Brain microvascular endothelial cell (primary cell): ENCODE results near the gene TNFRSF14.

Experiments used
- DNase-seq: peaks from one replicate; pipeline ENCODE4 v3.0.0-alpha.2; 2020
- H3K27ac ChIP-seq: fragments of 250-450 bp; sonication (Bioruptor Pico); 2 replicates; pipeline ENCODE4 v1.5.1; 2020; ENCODE audit warnings: mild to moderate bottlenecking, moderate library complexity
- H3K27me3 ChIP-seq: fragments of 250-450 bp; sonication (Bioruptor Pico); replicated peaks from 2 replicates; pipeline ENCODE4 v1.5.1; 2020; ENCODE audit warnings: mild to moderate bottlenecking
- H3K36me3 ChIP-seq: fragments of 250-450 bp; sonication (Bioruptor Pico); replicated peaks from 2 replicates; pipeline ENCODE4 v1.5.1; 2020; ENCODE audit warnings: mild to moderate bottlenecking
- H3K4me3 ChIP-seq: 2 replicates; pipeline ENCODE4 v1.5.1; 2011; ENCODE audit warnings: low read depth, mild to moderate bottlenecking, control low read depth, low read length, moderate library complexity
- CTCF ChIP-seq: IDR thresholded peaks from 2 replicates; pipeline ENCODE4 v1.5.1; 2011; ENCODE audit warnings: low read depth, mild to moderate bottlenecking, moderate library complexity, low read length, control low read depth, inconsistent platforms; ENCODE audit errors: missing control alignments
- in situ Hi-C: cut with HindIII; loops from 2 replicates; pipeline ENCODE4 v1.10.0; 2017; ENCODE audit warnings: low sequenced_read_pairs, low pct_ligation_motif_present

TNFRSF14 gene

GRCh38 chr1:2556678-2557481 lies 709 bp downstream of the TNFRSF14 start:
- Histone ChIP-seq H3K4me3 (peak overlapping the region; percentile 57), H3K36me3 (no peaks in the 10 kb centered on the region), H3K27ac (peak overlapping the region; percentile 11), H3K27me3 (no peaks in the 10 kb centered on the region)
- no peak for TF ChIP-seq CTCF
- in situ Hi-C loops, result no loop called here
- no peak for DNase-seq

- H3K36me3 ChIP-seq, result no peaks in the 10 kb centered on the region
- no peak overlapping the region for H3K27ac ChIP-seq
- no peak for DNase-seq
- H3K4me3 ChIP-seq, result no peak overlapping the region
- in situ Hi-C loops, result no loop called here
- TF ChIP-seq CTCF, result no peak
- H3K27me3 ChIP-seq, result no peaks in the 10 kb centered on the region
These were observed 1.6 kb downstream of the TNFRSF14 start for GRCh38 chr1:2557482-2558400.

- TF ChIP-seq CTCF, result no peak
- Histone ChIP-seq H3K27me3 (no peaks in the 10 kb centered on the region), H3K4me3 (no peak overlapping the region), H3K27ac (no peak overlapping the region), H3K36me3 (no peaks in the 10 kb centered on the region)
- in situ Hi-C loops, result no loop called here
- no peak for DNase-seq
These were observed 2.2 kb downstream of the TNFRSF14 start for GRCh38 chr1:2558420-2558819.

- TF ChIP-seq CTCF, result no peak
- H3K27me3 ChIP-seq, result no peaks in the 10 kb centered on the region
- H3K4me3 ChIP-seq, result no peak overlapping the region
- DNase-seq, result no peak
- in situ Hi-C loops, result no loop called here
- no peak overlapping the region for H3K27ac ChIP-seq
- no peaks in the 10 kb centered on the region for H3K36me3 ChIP-seq
These were observed 2.7 kb downstream of the TNFRSF14 start for GRCh38 chr1:2558861-2559260.

GRCh38 chr1:2559509-2560298 lies 3.5 kb downstream of the TNFRSF14 start:
- H3K27ac ChIP-seq, result no peak overlapping the region
- no peak overlapping the region for H3K4me3 ChIP-seq
- no peak for DNase-seq
- no peaks in the 10 kb centered on the region for H3K27me3 ChIP-seq
- no peaks in the 10 kb centered on the region for H3K36me3 ChIP-seq
- no peak for TF ChIP-seq CTCF
- in situ Hi-C loops, result no loop called here
